IPS-11a (cell line): ENCODE measurements around the gene PLXNA4.

Source experiments
- H3K4me3 ChIP-seq: one replicate; pipeline ENCODE4 v1.5.1; 2013; ENCODE audit warnings: low read depth, low read length, control low read depth

The PLXNA4 gene

DNA sequence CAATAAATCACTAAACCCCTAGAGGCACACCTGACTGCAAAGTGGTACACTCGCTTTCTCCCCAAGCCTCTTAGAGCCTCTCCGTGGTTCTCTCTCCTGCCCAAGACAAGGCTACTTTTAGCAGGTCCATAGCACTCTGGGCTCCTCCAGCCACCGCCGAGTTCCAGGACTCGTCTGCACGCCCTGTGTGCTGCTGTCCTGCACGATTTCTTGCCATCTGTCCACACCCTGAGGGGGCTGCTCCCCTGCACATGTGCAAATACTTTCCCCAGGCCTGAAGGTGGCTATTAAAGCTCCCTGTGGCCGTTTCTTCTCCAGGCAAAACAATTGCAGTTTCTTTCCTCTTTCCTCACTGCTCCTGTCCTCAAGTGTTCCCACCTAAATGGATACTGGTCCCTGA is 414.3 kb downstream of the PLXNA4 start:
- no peak overlapping the region for H3K4me3 ChIP-seq

GRCh38 chr7:132161533-132161915 is 414.7 kb downstream of the PLXNA4 start:
- no peak overlapping the region for H3K4me3 ChIP-seq

DNA sequence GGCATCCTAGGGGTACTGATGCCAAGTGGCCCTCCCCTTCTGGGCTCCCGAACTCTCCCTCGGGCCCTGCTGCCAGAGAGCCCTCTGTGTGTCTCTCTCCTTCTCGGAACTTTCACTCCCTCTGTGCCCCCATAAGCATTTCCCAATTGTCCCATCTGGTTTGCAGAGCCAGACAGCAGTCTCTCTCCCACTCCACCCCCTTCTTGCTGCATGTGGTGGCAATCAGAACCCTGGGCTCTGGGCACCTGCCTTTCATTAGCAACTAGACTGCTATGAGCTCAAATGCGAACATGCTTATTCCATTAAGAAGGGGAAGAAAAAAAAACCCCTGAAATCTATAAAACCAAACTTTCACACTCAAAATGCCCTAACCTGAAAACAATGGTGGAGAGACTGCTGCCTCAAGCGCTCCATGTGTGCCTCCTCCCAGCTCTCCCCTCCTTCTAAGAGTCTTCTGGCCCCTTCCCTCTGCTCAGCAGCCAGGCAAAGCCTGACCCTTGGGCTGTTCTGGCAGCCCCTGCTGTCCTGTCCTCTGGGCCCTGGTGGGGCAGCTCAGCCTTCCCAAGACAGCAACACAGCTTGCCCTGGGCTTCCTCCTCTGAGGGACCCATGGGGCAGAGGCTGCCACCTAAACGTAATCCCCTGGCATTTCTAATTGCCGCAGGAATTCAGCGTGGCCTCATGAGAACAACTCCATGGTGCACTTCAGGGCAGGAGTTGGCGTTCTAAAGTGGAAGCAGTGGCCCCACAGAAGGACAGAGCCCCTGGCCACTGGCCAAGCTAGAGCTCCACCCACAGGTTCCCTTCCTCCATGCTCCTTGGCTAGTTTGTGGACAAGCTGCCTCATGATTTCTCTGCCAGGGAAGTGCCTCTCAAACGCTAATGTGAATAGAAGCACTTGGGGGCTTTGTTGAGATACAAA is 415.4 kb downstream of the PLXNA4 start:
- no peak overlapping the region for H3K4me3 ChIP-seq

GRCh38 chr7:132158841-132159240 is 417.4 kb downstream of the PLXNA4 start:
- H3K4me3 ChIP-seq, result no peak overlapping the region

DNA sequence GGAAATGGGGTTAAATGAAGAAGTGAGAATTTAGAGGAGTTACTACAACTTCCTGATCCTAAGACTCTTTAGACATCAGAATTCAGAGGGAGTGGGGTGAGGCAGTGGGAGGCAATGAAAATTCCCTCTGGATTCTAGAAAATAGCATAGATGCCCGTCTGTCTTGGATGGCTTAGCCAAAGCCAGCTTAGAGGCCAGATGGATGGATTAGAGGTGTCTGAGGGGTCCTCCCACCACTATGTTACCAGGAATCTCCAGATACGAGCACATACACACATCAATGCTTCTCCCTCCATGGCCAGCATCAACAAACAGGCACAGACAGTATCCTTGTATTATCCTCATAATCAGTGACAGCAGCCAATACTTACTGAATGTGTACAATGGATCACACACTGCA is 418.1 kb downstream of the PLXNA4 start:
- H3K4me3 ChIP-seq, result no peak overlapping the region

- no peak overlapping the region for H3K4me3 ChIP-seq
Measured at GRCh38 chr7:132155715-132156114, 420.6 kb downstream of the PLXNA4 start.

- no peak overlapping the region for H3K4me3 ChIP-seq
Measured at GRCh38 chr7:132154695-132155471, 421.4 kb downstream of the PLXNA4 start.

- no peak overlapping the region for H3K4me3 ChIP-seq
Measured at GRCh38 chr7:132154248-132154647, 422.0 kb downstream of the PLXNA4 start.

DNA sequence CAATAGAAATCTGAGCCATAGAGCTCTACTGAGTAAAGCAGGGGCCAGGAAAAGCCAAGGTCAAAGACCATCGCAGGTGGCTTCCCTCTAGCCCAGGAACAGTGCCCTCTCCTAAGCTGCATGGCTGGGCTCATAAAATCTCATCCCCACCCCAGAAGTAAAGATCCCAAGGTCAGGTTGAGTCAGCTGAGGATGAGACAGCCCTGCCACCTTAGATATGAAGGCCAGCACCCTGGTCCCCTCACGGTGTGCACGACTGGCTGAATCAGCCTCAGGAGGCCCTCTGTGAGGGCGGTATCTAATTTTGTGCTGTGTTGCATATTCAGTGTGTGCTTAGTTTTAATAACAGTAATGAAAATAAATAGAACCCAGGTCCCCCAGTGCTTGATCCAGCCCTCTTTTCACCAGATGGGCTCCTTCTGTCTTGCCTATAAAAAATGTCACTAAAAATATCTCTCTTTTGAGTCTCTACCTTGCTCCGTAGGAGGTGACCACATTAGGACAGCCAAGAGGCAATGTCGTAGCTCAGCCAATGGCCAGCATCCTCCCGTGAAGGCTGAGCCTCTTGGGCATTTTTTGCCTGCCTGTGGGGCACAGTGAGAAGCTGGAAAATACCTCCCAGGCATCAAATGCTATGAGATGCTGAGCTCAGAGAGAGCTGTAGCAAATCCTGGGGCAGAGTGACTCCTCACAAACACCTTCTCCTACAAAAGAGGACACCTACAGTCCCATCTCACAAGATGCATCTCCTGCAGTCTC is 424.0 kb downstream of the PLXNA4 start:
- no peak overlapping the region for H3K4me3 ChIP-seq

DNA sequence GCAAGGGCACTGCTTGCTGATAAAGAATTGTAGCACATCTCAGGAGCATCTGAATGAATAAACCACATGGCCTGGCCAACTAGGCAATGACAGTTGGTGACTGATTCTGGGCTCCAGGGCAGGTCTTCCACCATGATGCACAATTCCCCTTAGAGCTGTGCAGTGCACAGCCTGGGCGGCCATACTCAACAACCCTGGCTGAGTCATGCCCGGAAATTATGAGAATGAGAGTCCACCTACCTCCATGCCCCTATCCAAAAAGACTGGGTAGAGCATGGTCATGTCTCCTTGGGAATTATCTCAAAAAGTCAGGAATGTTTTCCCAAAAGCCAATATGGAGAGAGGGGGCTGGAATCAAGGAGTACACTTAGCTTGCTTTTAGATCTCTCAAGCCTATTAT is 425.6 kb downstream of the PLXNA4 start:
- no peak overlapping the region for H3K4me3 ChIP-seq

- H3K4me3 ChIP-seq, result no peak overlapping the region
Measured at GRCh38 chr7:132149436-132150304, 426.6 kb downstream of the PLXNA4 start.

DNA sequence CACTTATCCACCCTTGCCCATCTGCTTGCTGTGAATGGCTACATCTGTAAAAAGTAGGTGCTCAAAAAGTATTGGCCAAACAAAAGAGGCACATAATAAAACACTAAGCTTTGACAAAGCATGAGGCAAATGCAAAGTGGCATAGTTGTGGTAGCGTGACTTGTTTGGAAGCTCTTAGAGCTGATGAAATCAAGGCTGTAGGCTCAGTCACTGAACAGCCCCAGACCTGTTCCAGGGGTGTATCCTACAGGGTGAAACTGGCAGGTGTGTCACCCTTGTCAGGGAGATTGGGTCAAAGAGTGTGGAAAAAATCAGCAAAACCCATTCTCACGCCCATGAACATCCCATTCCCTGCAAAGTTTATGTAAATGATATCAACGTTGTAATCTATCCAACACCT is 427.4 kb downstream of the PLXNA4 start:
- H3K4me3 ChIP-seq, result no peak overlapping the region

DNA sequence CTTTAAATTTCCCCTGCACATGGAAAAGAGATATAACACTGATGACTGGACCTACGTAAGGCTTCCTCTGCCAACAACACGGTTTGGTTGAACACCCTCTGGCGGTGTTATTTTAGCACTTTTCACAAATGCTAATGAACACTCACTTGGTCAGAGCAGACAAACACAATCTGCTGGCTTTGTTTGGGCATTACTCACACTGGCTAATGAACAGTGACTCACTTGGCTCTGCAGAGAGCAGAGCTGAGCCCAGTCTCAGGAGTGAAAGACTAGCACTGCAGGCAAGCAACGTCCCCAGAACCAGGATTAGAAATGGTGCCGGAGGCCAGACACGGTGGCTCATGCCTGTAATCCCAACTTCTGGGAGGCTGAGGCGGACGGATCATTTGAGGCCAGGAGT is 430.8 kb downstream of the PLXNA4 start:
- H3K4me3 ChIP-seq, result no peak overlapping the region

GRCh38 chr7:132145063-132145462 is 431.2 kb downstream of the PLXNA4 start:
- no peak overlapping the region for H3K4me3 ChIP-seq

GRCh38 chr7:132142006-132142405 is 434.3 kb downstream of the PLXNA4 start:
- H3K4me3 ChIP-seq, result no peak overlapping the region

- H3K4me3 ChIP-seq, result no peak overlapping the region
Measured at GRCh38 chr7:132141109-132141508, 435.2 kb downstream of the PLXNA4 start.

- H3K4me3 ChIP-seq, result no peak overlapping the region
Measured at GRCh38 chr7:132140341-132140740, 435.9 kb downstream of the PLXNA4 start.

DNA sequence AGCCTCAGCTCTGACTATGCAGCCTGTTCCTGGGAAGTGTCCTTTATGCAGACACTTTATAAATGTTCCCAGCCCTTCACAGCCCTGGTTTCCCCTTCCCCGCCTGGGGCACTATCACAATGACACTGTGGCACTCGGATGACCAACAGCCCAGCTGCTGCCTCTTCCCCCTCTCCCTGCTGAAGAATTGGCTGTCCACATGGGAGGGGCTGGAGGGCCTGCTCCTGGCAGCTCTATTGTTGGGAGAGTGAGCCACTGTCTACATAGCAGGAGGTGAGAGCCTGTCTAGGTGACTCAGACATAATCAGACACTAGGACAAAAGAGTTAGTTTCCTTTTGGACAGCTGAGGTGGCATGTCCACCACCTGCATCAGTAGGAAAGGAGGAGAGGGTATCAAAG is 437.5 kb downstream of the PLXNA4 start:
- no peak overlapping the region for H3K4me3 ChIP-seq

DNA sequence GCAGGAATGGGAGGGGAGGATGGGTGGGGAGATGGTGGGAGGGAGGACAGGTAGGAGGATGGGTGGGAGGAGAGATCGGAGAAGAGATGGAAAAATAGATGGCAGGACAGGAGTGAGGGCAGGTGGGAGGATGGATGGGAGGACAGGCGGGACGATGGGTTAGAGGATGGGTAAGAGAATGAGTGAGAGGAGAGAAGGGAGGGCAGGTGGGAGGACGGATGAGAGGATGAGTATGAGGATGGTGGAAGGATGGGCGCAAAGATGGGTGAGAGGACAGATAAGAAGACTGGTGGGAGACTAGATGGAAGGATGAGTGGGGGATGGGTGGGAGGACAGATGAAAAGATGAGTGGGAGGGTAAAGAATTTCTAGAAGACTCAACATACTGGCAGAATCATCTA is 438.6 kb downstream of the PLXNA4 start:
- H3K4me3 ChIP-seq, result no peak overlapping the region

DNA sequence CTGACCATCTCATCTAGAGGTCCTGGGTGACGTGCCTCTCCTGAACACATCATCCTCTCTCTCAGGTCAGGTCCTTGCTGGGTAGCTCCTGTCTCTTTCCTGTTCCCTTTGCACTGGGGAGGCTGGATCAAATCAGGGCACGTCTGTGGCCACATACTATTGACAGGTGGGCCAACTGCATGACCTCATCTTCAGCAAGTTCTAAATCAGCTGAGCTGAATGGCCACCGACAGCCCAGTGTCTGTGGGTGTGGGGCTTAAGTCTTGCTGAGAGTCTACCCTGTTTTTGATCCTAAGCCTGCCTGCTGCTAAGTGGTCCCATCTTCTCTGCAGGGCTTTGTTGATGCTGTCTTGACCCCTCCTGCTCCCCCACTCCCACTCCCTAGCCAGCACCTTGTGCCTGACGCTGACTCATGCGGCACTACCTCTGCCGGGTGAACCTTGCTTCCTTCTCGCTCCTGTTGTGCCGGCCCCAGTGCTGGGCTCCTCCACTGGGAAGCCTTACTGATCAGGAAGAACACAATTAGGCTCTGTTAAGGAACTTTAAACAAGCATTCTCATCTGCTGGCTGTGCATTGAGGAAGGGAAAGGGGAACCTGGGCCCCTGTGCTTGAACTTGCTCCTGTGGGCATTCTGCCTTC is 440.4 kb downstream of the PLXNA4 start:
- no peak overlapping the region for H3K4me3 ChIP-seq
